HG03460 (cell line): Measurements from ENCODE around the gene GCLC.

Experiments
- ATAC-seq: cut with Tn5 transposase; IDR thresholded peaks from one replicate; pipeline ENCODE4 v1.9.1; 2021; ENCODE audit not compliant: unreplicated experiment

Gene GCLC

GRCh38 chr6:53527249-53527765 is 17.6 kb downstream of the GCLC start:
- ATAC-seq, result no peak

DNA sequence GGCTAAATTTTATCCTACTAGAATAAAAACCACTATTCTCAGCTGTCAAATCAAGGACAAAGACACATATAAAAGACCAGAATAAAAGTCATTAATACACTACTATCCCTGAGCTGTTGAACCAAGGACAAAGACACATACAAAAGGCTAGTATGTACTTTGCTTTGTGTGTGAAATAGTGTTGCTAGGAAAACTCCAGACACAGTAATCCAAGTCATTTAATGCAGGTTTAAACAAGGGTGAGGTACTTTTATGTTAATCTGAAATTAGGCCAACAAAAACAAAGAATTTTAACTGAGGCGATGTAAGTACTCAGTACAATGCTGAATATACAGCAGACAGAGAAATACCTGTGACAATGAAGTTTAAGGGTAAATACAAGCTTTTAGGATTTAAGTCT is 18.9 kb downstream of the GCLC start:
- no peak for ATAC-seq

GRCh38 chr6:53524455-53524815 is 20.5 kb downstream of the GCLC start:
- no peak for ATAC-seq

DNA sequence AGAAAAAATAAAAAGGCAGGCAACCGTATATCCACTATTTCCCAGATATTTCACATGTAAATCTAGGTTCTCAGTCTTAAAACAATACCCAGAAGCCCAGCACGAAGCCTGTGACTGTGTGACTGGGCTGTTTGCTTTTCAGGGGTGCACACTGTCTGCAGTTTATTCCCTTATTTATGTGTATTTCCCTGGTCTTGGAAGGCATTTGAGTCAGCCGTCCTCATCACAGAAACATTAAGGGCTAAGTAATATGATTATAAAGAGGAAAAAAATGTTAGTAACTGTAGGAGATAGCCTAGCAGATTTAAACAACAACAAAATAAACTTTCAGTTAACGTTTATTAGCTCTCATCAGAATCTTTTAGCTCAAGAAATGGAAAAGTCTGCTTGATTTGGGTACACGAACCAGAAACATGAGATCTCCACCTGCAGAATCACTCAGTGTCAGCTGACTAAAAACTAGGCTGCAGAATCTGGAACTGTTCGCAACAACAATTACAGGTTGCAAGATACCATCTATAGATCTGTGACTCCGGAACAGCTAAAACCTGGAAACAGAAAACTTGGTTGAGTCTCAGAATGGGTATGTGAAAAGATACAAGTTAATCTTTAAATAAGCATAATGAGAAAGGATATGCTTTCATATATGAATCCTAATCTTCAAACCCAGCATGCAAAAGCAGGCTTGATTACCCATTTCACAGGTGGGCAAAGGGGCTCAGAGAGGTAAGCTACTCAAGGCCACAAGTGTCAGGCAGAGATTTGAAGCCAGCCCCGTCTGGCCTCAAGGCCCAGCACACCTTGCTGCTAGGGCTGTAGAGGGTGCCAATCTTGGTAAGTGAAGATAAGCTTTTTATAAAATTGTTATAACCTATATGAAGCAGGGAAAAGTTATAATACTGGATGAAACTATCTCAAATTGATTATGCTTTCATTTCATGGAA is 21.1 kb downstream of the GCLC start:
- ATAC-seq, result no peak

DNA sequence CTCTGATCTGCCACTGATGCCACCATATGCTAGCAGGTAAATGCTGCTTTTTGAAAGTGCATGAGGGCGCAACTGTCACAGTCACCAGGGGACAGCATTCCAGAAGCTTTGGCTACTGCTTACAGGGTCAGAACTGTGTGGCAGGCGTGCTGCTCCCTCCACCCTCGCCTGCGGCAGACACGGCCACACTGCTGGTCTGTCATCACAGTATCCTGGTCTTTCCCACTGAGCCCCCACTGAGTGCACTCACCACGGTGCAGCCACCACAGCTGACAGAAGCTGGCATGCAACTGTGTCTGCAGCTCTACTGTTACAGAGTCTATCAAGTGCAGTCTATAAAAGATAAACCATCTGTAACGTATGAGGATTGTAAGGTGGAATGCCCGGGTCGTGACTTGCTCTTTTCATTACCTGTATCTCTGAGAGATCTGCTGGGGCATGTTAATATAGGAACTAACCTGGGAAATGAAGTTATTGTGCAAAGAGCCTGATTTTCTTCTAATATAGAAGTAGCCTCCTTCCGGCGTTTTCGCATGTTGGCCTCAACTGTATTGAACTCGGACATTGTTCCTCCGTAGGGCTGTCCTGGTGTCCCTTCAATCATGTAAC is 24.5 kb downstream of the GCLC start:
- no peak for ATAC-seq

DNA sequence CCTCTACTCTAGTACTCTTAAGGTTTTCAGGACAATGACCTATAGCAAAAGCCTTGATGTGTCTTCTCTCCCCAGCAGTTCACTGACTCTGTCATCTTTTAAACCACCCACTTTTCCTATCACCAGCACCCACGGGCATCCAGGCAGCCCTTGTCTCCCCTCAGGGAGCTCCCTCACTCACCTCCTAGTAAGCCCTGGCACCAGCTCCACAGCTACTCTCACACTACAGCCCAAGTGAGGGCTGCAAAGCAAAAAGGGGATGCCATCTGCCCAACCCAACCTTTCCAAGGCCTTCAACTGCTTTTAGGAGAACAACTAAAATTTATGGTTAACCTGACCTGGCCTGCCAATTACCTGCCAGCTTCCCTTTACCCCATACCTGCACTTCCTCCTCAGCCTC is 26.0 kb downstream of the GCLC start:
- no peak for ATAC-seq

GRCh38 chr6:53517021-53517420 is 27.9 kb downstream of the GCLC start:
- ATAC-seq, result no peak

DNA sequence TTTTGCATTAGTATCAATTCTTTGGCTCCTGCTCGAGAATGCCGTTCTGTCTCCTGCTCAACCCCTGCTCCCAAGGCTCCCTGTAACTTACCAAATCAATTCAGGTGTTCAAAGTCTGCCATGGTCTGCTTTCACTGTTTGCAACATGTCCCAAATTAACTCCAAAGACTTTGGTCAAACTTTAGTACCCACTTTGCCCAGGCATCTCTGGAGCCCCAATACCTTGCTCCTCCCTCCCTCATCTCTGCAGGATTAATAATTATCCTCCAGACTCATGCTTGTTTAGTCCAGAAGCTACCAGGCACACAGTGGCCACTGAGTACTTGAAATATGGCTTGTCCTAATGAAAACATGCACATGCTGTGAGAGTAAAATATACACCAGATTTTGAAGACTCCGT is 30.2 kb downstream of the GCLC start:
- no peak for ATAC-seq

DNA sequence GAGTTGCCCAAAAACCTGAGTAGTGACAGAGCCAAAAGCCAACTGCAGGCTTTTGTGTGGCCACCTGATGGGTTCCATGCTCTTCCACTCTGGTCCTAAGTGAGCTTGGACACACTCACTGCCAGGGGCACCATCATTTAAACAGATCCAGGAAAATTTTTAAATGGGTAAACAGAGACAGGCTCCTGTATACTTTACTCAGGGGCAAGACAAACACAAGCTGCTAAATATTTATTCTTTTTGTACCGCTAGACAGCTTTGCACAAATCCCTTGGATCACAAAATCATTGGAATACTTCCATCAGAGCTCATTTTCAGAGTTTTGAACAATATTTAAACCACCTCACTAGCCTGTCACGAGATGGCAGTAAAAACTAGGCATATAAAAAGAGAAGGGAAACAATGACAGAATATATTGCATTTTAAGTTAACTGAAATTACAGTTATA is 31.4 kb downstream of the GCLC start:
- ATAC-seq, result no peak

DNA sequence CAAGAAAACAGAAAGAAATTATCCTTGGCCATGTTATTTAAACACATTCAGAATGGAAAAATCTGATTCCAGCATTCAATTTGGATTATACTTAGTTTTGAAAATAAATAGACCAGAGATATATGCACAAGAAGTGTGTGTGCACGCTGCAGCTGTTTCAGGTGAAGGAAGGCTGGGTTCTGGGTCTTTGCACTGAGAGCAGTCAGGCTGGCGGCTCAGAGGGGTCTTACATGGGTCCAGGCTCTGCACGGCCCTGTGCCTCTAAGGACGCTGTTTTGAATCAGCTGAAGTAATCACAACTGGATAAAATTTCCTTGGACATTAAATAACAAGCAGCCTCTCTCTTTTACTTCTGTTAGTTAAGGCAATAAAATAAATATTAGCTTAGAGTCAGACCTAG is 31.8 kb downstream of the GCLC start:
- ATAC-seq, result no peak

DNA sequence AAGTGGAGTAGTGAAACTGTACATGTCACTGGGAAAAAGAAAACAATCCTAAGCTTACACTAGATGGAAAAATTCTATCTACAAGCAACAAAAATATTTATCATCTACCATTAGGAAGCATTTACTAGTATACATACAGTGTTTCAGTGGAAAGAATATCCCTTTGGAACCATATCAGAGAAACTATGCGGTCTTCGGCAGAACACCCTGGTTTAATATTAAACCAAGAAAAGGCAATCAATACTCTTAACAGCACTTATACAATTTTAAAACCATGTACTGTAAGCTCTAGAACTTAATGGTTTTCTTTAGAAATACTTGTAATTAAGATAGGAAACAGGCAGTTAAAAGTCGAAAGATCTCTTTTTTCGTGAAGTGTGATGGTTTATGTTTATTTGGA is 32.3 kb downstream of the GCLC start:
- no peak for ATAC-seq

- no peak for ATAC-seq
These were observed 34.2 kb downstream of the GCLC start for GRCh38 chr6:53510746-53511145.

DNA sequence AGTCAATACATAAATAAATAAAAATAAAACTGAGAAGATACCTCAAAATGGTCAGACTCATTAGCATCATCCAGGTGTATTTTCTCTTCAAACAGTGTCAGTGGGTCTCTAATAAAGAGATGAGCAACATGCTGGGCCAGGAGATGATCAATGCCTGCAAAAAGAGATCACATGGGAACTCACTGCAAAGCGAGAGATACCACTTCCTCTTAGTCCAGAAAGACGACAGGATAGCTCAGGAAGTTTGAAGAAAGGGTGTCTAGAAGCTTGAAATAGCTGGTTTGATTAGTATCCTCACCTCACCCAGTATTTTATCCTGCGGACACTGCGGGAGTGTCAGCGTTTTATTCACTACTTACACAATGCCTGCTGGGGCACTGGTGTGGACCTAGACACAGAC is 38.0 kb downstream of the GCLC start:
- no peak for ATAC-seq

- no peak for ATAC-seq
These were observed 40.4 kb downstream of the GCLC start for GRCh38 chr6:53504512-53504911.

GRCh38 chr6:53503060-53503459 is 41.8 kb downstream of the GCLC start:
- no peak for ATAC-seq

DNA sequence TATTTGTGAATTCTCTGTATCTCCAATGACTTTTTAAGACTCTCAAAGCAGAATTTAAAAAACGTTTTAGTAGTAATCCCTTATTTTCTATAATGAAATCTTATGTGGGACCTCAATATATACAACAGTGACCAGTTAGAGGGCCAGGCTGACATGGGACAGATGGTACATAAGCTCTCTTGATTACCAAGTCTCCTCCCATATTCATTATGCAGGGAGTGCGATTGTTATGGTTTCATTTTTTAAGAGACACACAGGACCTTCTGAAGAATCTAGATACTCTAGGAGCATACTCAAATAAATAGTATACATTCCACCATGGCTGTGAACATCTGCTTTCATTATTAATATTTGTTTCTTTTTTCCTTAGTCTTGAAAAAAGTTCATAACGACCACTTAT is 43.5 kb downstream of the GCLC start:
- ATAC-seq, result no peak

DNA sequence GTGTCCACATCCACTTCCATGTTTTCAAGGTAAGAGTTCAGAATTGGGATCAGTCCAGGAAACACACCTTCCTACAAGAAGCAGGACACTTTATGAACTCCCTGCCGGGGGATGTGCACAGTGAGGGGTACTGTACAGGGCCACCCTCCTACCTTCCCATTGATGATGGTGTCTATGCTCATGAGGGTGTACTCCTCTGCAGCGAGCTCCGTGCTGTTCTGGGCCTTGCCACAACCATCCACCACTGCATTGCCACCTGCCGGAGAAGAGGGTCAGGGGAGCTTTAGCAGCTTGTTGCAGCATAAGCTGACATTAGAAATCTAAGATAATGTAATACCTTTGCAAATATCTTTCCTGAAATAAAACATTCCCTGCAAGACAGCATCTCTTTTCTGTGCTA is 44.8 kb downstream of the GCLC start:
- no peak for ATAC-seq

DNA sequence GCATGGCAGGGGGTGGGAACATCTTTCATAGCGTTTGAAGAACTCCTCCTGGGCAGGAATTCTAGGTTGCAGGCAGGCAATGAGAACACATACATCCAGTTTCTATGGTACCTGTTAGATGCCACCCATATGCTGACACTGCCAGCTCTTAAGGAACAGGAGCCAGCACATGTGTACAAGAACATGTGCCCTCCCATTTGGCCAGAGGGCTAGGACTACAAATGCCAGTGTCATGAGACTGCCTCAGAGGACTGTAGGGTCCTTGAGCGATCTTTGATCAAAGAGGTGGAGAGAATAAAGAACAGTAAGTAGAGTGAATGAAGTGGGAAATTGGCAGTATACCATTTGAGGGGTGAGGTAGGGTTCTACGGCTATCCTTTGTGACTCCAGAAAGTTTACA is 45.8 kb downstream of the GCLC start:
- no peak for ATAC-seq

- ATAC-seq, result no peak
These were observed 46.3 kb downstream of the GCLC start for GRCh38 chr6:53498649-53499048.

- no peak for ATAC-seq
These were observed 47.0 kb downstream of the GCLC start for GRCh38 chr6:53497905-53498304.

GRCh38 chr6:53496797-53497375 is 48.0 kb downstream of the GCLC start:
- no peak for ATAC-seq
